ENCODE results near the gene EPS8L1.
"Not testable (repeated sequence)": the region's sequence is repeated elsewhere in the genome, so short reads cannot be mapped to it uniquely, and the experiment has no call there.

EPS8L1 gene

DNA sequence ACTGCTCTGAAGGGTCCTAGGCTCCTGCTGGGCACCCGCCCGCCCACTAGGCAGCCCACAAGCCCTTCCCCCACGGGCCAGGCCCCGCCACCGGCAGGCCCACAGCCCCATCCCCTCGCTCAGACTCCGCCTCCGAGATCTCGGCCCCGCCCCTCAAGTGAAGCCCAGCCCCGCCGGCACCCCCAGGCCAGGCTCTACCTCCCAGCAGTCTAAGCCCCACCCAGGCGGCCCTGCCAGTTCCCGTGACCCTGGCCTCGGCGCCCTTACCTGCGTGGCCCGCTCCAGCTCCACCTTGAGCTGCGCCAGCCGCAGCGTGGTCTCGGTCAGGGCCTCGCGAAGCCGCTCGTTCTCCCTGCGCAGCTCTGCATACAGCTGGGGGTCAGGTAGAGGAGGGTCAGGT is 16.3 kb downstream of the EPS8L1 start:
- DNase-seq (ENCODE audit: extremely low spot score, insufficient read length, low read depth) (no peak), FAIRE-seq (no peak)

DNA sequence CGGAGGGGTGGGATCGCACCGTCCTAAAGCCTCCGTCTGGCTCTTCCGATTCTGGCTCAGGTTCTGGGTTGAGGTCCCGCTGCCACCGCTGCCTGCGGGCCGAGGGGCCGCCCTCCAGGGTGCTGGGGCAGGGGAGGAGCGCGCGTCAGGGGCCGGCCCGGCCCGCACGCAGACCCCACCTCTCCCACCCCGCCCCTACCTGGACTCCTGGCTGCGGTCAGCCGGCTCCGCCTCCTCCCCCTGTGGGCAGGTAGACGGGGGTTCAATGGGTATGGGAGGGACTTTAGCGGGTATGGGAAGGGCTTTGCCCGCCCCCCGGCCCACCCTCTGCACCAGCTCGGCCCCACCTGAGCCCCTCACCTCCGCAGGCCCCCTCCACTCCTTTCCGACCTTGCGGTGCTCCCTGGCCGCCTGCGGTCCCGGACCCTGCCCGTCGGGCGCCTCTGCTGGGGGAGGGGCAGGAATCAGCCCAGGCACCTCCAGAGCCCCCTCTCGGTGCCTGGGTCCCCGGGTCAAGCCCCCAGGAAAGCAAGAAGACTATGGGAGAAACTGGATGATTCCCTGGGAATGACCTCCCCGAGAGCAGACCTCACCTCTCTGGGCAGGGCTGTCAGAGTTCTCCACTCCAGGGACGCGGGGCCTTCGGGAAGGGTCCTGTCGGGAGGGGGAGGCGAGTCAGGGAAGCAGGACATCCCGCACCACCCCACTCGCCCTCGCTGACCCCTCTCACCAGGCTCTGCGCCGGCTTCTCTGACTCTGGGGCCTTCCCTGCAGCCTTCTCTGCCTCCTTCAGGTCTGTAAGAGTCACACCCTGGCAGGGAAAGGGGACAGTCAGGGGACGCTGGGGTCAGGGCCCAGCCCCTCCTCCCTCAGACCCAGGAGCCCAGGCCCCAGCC is 17.0 kb downstream of the EPS8L1 start:
- no peak for FAIRE-seq

DNA sequence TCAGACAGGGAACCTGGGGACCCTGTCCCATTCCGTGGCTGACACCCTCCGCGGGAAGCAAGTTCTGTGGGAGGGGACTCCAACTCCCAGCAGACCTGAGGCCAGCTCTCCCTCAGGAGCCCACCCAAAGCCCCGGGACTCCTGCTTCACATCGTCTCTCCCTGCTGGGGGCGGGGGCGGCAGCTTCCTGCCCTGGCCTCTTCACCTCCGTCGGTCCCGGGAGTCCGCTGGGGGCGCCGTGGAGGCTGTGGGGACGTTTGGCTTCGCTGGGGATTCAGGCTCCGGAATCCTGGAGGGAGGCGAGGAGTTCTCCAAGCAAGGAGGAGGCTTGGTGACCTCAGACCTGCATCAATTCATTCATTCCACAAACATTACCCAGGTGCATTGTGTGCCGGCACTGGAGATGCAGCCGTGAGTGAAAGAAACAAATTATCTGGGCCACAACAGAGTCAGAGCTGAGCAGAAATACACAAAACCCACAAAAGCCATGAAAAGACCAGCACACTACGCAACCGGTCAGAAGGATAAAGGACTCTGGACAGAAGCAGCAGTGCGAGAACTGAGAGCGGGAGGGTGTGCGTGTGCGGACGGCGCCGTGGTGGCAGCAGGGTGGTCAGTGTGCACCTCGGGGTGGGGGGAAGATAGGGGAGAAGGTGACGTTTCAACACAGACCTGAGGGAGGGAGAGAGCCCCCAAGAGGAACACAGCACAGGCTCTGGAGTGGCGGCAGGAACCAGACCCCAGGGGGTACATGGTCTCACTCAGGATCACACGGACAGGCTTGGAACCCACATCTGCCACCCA is 19.0 kb downstream of the EPS8L1 start:
- no peak for DNase-seq (ENCODE audit: extremely low spot score, insufficient read length, low read depth)
- FAIRE-seq, result no peak

More for the DNA sequence above, 17.0 kb downstream of the EPS8L1 start:
- DNase-seq (ENCODE audit: extremely low spot score, insufficient read length, low read depth), result no peak

DNA sequence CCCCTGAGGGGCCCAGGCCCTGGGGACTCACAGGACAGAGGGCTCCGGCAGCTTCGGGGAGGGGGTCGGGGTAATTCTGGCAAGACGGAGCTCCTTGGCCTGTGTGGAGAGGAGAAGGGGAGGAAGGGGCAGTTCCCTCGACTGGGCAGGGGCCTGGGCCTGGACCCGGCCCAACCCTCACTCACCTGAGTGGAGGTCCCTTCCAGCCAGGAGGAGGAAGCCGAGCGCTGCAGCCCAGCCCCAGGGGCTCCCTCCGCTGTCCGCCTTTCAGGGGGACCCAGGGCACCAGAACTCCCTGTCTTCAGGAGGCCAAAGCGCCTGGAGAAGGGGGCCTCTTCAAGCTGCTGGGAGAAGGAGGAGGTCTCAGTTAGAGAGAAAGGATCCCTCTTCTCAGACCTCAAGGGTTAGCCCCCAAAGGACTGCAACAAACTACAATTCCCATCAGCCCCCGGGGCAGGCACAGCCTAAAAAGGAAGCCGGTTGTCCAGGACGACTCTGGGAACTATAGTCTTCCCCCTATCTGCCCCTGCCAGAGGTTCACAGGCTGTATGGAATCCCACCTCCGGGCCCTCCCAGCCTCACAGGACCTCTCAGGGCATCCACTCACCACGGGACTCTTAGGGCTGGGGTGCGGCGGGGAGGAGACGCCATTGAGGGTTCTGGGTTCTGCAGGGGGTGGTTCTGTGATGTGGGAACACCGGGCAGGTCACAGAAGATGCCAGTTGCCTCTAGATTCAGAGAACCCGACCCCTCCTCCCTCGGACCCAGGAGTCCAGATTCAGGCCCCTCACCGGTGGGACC is 19.8 kb downstream of the EPS8L1 start:
- FAIRE-seq (no peak), DNase-seq (ENCODE audit: extremely low spot score, insufficient read length, low read depth) (no peak)

DNA sequence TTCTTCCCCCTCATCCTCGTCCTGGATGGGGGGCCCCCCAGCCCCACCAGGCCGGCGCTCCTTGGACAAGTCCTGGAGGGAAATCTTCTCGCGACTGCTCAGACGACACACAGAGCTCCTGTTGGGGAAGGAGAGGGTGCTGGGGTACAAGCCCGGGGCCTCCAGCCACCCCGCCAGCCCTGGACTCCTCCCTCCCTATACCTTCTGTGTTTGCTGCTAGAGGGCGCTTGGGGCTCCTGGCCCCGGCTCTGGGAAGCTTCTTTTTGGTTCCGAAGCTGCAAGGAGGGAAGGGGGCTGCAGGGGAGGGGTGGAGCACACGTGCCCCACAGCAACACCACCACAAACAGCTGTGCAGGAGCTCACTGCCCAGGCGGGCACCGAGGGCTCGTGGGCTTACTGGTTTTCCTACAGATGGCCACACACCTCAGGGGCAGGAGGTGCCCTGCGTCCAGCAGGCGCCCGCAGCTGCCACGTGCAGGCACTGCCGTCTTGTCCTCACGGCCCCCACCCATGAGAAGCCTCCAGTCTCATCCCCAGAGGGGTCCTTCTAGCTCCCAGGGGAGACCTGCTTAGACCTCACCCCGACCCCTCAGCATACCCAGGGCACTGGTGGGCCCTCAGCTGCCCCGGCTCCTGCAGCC is 20.5 kb downstream of the EPS8L1 start:
- FAIRE-seq (no peak), DNase-seq (ENCODE audit: extremely low spot score, insufficient read length, low read depth) (no peak)

DNA sequence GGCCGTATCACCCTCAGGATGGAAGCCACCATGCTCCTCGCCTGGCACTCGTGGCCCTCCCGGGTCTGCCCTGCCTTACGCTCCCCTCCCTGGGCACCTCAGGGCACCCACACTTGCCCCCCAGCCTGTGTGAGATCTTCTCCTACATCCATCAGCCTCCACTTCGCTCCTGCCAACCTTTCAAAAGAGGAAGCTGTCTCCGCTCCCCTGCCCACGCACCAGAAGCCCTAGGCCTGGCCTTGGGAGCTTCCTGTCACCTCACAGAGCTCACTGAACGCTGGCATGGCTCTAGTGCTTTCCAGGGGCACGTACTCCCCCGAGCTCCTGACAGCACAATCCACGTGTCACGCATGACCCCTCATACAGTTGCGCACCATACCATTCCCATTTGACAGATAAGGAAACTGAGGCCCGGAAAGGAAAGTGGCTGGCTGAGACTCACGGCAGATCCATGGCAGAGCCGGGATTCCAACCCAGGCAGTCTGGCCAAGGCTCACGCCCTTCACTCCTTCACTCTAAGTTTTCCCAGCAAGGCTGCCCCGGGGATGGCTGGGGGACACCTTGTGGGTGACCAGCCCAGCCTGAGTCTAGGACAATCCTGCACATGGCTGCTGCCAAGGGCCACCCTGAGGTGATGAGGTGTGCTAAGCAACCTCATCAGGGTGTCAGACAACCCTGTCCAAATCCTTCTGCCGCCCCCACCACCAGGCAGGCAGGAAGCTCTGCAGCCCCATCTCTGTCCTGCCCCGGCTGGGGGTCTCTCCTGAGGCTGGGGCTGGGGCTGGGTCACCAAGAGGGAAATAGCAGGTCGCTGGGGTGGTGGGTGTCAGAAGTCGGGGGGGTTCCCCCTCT is 22.4 kb downstream of the EPS8L1 start:
- DNase-seq (ENCODE audit: extremely low spot score, insufficient read length, low read depth) (no peak), FAIRE-seq (no peak)

DNA sequence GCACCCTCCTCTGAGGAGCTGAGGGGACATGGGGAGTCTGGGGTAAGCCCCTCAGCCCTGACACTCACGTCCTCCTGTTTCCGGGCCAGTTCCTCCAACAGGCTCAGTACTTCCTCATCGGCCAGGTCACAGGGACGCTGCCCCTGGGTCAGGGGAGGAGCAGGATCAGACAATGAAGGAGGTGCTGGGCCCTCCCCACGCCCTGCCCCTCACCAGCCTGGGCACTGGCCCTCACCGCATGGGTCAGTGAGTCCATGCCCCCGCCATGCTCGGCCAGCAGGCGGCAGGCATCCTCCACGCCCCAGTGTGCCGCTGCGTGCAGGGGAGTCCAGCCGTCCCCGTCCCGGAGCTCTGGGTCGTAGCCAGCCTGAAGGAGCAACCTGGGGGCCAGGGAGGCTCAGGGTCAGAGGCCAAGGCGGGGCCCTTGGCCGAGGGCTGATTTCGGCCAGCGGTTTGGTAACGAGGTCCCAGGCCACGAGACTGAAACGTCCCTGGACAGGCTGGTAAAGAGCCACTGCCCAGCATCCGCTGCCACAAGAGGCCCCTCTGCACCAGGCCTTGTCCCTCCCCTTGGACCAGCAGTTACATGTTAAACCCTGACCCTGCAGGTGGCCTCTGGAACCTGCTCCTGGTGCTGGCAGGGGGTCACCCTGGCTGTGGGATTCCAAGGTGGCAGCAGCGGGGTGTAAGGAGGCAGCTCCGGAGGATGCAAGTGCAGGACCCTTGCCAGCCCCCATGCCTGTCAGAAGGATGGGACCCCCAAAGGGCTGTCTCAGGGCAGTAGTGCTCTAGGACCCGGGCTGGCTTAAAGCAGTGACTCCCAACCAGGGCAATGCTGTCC is 23.3 kb downstream of the EPS8L1 start:
- DNase-seq (ENCODE audit: extremely low spot score, insufficient read length, low read depth) (no peak), FAIRE-seq (no peak)

DNA sequence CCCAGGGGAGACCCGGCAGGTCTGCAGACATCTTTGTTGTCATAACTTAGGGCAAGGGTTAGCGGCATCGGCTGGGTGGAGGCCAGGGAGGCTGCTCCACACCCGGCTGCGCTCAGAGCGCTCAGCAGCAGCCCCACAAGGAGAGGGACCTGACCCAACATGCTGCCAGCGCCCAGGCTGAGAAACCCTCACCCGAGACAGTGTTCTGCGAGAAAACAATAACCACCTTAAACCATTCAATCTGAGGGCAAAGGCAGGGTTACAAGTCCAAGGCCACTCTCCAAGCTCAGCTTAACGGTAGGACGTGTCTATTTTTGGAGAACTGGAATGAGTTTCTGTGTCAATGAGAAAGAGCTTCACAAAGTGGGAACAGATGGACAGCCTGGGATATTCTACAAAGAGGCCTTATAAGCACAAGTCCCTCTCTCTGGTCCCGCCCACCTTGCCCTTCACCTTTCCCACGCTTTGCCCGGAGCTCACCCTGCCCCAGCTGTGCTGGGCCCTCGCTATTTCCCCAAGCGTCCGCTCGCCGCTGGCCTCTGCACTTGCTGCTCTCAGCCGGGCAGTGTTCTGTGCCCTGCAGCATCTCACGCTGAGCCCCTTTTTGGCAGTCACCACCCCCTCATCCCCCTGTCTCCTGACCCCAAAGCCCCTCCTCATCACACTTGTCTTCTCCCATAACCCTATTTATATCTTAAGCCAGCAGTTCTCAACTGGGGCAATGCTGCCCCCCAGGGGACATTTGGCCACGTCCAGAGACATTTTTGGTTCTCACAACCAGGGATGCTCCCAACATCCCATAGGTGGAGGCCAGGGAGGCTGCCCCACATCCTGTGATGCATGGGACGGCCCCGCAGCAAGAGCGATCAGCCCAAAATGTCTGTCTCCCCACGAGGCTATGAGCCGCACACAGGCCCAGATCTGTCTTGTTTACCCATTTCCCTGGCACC is 24.2 kb downstream of the EPS8L1 start:
- DNase-seq (ENCODE audit: extremely low spot score, insufficient read length, low read depth) (no peak), FAIRE-seq (no peak)

DNA sequence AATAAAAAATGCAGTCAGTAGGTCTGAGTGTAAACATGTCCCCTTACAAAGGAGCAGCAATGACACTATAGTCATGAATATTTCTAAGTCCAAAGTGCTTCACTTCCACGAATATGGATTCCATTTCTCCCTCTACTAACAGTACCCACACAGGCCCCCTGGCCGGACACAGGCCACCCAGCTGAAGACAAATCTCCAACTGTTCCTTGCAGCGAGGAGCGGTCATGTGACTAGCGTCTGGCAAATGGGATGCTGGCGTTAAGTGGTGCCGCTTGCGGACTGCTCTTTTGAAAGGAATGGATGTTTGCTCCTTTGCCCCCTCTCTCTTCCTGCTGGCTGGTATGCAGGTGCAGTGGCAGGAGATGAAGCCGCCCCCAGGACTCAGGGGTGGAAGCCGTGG is 25.6 kb downstream of the EPS8L1 start:
- DNase-seq (ENCODE audit: extremely low spot score, insufficient read length, low read depth), result no peak
- FAIRE-seq, result no peak

DNA sequence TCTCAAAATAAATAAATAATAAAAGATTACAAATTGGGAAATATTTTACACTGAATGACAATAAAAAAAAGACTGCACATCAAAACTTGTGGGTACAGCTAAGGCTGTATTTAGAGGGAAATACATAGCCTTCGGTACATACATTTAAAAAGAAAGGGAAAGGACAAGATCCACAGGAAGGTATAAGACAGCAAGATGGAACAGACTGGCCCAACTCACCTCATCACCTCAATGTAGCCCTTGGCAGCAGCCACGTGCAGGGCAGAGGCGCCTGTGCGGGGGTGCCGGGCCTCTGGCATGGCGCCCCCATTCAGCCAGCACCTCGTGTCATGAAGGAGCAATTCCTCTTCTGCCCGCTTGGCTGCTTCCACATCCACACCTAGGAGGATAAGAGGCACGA is 27.5 kb downstream of the EPS8L1 start:
- DNase-seq (ENCODE audit: extremely low spot score, insufficient read length, low read depth), result no peak
- FAIRE-seq, result no peak

DNA sequence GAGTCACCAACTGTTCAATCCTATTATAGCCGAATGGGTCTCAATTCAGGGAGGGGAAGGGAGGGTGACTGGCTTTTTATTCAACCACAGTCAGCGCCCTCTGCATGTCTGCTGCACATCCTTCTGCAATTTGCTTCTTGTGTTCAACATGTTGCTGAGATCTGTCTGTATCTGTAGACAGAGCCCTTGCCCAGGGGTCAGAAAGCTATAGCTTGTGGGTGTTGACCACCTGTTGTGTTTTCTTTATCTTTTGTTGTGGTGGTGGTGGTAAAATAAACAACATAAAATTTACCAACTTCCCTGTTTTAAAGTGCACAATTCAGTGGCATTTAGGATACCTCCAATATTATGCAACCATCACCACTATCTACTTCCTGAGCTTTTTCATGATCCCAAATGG is 29.6 kb downstream of the EPS8L1 start:
- FAIRE-seq, result no peak
- no peak for DNase-seq (ENCODE audit: extremely low spot score, insufficient read length, low read depth)

DNA sequence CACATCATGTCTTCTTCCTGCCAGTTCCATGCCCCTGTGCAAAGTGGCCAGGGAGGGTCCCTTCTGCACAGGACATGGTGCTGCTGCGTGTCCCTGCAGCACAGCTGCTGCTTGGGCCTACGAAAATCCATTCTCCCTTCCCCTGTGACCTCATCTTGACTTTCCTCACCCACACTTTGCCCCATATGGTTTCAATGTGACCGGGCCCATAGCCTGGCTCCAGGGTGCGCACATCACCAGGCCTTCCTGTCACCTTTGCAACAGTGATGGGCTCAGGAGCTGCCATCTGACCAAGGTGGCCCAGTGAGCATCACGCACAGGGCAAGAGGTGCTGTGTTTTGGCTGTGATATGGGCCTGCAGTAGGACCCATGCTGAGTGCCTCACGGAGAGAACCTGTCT is 30.9 kb downstream of the EPS8L1 start:
- no peak for DNase-seq (ENCODE audit: extremely low spot score, insufficient read length, low read depth)
- no peak for FAIRE-seq

DNA sequence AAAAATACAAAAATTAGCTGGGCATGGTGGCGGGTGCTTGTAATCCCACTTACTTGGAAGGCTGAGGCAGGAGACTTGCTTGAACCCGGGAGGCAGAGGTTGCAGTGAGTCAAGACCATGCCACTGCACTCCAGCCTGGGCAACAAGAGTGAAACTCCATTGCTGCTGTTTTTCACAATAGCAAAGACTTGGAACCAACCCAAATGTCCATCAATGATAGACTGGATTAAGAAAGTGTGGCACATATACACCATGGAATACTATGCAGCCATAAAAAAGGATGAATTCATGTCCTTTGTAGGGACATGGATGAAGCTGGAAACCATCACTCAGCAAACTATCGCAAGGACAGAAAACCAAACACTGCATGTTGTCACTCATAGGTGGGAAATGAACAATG is 31.6 kb downstream of the EPS8L1 start:
- FAIRE-seq; DNase-seq (ENCODE audit: extremely low spot score, insufficient read length, low read depth): not testable (repeated sequence)

DNA sequence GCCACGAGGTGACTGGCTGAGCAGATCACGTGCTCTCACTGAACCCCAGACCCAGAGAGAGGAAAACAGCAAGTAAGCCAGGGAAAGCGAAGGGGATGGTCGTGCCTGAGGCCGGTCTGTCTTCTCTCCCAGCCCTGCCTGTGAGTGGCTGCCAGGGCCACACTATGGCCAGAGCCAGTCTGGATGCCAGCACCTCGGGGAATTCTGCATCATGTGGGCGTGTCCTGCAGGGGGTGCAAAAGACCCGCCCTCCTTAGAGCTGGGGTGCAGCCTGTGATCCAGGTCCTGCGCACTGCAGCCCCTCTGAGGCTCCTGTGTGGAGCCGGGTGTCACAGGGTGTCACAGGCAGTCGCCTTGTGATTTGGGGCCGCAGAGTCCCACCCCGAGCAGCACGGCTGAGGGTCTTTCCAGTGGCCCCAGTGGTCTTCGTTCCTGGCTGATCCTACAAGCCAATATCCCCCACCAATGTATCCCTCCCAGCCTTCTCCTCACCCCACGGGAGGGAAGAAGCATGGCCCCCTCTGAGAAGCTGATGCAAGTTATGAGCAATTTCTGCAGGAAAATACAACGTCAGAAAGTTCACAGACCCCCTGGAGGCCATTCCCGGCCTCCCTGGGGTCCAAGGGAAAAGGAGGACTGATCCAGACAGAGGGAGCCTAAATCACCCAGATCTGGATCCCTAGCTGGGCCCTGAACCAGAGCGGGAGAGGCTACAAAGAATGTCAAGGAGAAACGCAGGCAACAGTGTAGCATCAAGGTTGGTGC is 34.0 kb downstream of the EPS8L1 start:
- no peak for FAIRE-seq
- no peak for DNase-seq (ENCODE audit: extremely low spot score, insufficient read length, low read depth)

DNA sequence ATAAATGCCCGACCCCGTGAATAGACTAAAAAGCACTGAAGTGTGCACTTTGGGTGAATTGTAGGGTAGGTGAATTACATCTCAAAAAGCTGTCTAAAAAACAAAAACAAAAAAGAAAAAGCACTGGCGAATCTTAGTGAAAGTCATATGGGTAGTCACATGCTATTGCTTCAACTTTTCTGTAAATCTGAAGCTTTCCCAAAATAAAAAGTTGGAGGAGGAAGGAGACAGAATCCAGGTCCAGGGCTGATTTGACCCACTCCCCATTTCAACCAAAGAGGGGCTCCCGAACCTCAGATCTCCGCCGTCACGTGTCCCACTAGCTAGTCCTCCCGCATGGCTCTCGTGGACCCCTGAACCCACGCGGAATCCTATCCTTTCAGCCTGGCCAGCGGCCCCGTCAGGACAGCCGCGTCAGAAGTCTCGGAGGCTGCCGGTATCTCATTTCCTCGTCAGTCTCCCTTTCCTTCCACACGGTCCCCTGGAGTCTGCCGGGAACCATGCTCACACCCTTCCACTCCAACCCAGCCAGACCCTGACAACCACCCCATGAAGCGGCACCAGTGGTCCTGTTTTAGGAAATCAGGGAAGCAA is 35.7 kb downstream of the EPS8L1 start:
- DNase-seq (ENCODE audit: extremely low spot score, insufficient read length, low read depth) (no peak), FAIRE-seq (no peak)

DNA sequence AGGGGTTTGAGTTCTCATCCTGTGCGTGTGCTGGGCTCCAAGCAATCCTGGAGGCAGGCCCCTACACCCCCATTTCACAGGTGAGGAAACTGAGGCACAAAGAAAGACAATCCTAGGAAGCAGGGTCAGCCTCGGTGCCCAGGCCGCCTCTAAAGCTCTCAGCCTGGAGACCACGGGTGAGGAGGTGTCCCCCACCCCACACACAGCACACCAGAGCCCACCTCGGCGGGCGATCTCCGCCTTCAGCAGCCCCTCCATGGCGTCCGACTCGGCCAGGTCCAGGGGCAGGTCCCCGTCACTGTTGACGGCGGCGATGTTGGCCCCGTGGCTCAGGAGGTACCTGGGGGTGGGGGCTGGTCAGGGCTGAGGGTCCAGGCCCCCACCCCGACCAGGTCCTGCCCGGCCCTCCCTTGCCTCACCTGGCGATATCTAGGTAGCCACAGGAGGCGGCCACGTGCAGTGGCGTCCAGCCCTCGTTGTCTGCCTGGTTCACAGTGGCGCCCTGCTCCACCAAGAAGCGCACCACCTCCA is 36.6 kb downstream of the EPS8L1 start:
- FAIRE-seq, result no peak
- DNase-seq (ENCODE audit: extremely low spot score, insufficient read length, low read depth), result no peak

Data from GM18507 (cell line).